Mammary epithelial cell (primary cell): Measurements from ENCODE around the gene SDK1.

Experiments used
- EZH2 ChIP-seq: IDR thresholded peaks from 2 replicates; pipeline ENCODE4 v1.6.1; 2012; ENCODE audit warnings: low read length, inconsistent platforms, borderline replicate concordance
- TF ChIP-seq, protein P1 (sequence below), 2 donors: IDR thresholded peaks in 1 of 2; conservative IDR thresholded peaks in 1 of 2; 2 replicates each; pipeline ENCODE4 v1.5.1; 2011 to 2012; ENCODE audit warnings: inconsistent platforms in 2 of 2, low read length in 2 of 2, mild to moderate bottlenecking in 2 of 2, control low read depth in 1 of 2, low read depth in 1 of 2; ENCODE audit not compliant: insufficient read depth in 1 of 2; ENCODE audit errors: extremely low read depth in 1 of 2

DNA sequence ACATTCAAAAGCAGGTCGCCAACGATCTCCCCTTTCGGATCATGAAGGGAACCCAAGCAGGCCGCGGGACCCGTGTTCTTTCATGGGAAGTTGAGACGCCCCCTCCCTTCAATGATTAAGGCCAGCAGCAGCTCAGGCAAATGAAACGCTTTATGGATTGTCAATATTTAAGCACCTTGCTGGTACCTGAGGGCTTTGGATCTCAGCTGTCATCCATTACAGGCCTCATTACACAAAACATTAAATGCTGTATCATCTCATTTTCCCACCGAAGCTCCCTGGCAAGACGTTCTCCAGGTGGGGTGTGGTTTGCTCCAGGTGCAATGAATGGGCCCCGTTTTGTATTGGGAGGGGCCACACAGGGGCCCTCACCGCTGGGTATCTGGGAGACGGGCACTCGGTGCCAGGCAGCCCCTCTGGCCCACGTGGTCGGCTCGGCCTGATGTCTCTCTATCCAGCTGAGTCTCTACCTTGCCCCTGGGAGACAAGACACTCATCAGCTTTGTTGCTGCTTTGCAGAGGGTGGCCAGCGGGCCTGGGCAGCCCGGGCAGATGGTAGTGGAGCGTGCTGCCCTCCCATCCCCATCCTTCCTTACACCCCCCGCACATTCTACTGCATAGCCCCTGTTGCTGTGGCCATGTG lies 925.0 kb downstream of the SDK1 start:
- TF ChIP-seq, protein P1, sequence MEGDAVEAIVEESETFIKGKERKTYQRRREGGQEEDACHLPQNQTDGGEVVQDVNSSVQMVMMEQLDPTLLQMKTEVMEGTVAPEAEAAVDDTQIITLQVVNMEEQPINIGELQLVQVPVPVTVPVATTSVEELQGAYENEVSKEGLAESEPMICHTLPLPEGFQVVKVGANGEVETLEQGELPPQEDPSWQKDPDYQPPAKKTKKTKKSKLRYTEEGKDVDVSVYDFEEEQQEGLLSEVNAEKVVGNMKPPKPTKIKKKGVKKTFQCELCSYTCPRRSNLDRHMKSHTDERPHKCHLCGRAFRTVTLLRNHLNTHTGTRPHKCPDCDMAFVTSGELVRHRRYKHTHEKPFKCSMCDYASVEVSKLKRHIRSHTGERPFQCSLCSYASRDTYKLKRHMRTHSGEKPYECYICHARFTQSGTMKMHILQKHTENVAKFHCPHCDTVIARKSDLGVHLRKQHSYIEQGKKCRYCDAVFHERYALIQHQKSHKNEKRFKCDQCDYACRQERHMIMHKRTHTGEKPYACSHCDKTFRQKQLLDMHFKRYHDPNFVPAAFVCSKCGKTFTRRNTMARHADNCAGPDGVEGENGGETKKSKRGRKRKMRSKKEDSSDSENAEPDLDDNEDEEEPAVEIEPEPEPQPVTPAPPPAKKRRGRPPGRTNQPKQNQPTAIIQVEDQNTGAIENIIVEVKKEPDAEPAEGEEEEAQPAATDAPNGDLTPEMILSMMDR (conservative IDR thresholded peaks at IDR 0.05 in 1 of 2, IDR thresholded peaks at IDR 0.05 in 1 of 2; ENCODE audit: extremely low read depth in 1 of 2, insufficient read depth in 1 of 2, low read depth in 1 of 2, low read length in 2 of 2), result no peak
- no peak for TF ChIP-seq EZH2
